ENCODE measurements around the gene ERN1.

The ERN1 gene

DNA sequence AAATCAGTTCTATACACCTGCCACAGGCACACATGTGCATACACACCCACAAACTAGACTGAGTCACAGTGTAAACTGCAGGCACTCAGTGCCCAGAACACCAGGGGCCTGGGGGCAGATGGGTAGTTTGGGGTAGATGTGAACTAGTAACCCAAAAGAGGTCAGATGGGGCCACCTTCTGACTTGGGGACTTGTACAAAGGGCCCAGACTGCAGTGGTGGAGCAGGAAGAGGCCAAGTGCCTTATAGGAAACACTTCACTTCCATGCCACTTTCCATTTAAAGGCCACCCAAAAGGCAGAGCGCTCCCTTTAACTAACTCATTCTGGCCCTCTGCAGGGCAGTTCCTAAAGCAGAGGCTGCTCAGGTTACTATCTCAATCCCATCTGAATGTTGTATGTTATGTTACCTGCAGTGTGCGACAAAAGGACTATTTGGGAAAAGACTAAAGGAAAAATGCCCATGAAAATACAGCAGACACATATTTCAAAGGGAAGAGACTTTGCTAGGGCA lies 27.8 kb upstream of the ERN1 start:
- no peak for DNase-seq (ENCODE audit: low read depth)

DNA sequence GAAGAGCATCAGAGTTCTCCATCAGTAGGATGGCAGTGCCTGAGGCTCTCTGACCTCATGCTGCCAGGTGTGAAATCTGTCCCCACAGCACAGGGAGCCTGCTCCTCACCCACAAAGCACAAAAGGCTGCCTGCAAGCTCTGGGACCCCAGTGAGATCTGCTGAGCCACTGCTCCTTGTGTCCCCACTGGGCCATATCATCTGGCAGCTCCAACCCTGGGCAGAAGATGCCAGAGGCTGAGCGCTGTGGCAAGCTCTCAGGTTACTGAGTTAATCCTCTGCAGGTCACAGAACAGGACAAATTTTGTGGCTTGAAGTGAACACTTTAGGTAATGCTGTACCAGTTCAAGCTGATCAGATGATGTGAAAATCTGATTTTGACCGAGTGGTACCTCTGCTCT lies 26.7 kb upstream of the ERN1 start:
- DNase-seq (ENCODE audit: low read depth): no peak

DNA sequence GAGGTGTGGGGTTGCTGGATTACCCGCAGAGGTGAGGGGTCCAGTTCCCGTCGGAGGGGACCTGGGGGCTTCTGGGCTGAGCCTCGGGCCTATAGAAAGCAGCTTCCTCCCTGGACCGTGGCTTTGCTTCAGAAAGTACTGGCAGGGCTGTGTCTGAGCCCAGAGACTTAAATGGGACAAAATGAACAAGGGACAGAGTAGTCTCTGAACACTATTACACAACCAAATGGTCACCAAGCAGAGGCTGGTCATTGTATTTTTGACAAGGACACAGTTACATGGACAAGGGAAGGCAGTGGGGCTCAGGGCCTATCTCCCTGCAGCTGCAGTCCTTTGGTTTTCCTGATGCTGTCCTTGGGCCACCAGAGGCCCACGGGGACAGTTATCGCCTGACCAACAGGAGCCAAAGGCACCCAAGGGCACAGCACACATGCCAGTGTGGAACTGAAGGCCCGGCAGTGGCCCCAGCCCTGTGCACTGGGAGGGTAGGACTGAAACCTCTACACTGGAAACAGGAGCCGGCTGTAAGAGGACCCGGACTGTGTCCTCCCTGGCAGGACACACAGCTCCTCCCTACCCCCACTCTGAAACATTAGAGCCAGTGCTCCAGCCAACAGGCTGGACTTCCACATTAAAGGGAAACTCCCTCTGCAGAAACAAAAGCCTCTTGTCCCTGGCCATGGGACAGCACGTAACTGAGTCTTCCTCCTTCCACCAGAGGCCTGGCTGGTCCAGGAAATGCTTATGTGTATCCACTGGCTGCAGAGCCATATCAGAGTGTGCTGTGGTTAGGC lies 26.0 kb upstream of the ERN1 start:
- DNase-seq (ENCODE audit: low read depth): no peak

DNA sequence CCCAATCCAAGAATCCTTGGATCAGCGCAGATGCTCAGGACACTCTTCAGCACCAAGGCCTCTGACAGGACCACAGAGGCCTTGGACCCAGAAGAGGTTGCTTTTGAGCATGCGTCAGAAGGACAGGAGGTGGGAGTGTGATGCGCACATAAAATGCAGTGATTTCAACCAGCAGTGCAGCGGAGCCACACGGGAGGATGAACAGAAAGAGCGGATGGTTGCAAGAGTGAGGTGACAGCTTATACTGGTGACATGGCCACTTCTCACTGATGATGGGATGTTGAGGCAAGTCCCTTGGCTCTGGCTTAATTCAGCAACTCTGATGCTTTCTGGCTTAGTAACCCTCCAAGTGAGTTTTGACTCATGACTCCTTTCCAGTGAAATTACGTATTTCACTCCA lies 25.2 kb upstream of the ERN1 start:
- no peak for DNase-seq (ENCODE audit: low read depth)

DNA sequence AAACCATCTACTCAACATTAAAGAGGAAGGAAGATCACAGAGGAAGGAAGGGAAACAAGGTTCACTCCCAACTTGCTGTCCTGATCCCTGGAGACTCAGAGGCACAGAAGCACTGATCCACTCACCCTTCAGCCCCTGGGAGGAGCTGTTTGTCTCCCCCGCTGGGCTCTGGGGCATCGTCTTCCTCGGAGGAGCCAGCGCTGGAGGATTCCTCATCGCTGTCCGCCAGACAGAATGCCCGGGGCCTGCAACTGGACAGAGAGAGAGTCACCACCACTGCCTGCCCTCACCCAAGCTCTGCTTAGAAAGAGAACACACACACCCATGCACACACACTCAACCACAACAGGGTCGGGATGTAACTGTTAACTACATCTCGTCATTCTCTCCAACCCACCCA lies 24.8 kb upstream of the ERN1 start:
- DNase-seq (ENCODE audit: low read depth): no peak

DNA sequence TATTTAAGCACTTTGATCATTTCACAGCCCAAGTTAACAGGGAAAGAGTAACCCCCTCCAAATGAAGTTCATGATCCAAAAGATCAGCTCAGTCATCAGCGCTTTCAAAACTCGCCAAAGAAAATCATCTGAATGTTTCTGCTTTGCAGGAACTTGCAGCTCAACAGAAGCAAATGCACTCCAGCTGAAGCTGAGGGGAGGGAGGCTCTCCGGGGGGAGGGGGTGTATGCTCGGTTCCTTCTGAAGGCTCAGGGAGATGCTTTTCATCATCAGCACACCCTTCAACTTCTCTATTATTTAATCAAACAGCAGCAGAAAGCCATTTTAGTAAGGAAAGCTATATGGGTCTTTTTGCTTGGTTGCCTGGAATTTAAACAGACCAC lies 24.4 kb upstream of the ERN1 start:
- no peak for DNase-seq (ENCODE audit: low read depth)

DNA sequence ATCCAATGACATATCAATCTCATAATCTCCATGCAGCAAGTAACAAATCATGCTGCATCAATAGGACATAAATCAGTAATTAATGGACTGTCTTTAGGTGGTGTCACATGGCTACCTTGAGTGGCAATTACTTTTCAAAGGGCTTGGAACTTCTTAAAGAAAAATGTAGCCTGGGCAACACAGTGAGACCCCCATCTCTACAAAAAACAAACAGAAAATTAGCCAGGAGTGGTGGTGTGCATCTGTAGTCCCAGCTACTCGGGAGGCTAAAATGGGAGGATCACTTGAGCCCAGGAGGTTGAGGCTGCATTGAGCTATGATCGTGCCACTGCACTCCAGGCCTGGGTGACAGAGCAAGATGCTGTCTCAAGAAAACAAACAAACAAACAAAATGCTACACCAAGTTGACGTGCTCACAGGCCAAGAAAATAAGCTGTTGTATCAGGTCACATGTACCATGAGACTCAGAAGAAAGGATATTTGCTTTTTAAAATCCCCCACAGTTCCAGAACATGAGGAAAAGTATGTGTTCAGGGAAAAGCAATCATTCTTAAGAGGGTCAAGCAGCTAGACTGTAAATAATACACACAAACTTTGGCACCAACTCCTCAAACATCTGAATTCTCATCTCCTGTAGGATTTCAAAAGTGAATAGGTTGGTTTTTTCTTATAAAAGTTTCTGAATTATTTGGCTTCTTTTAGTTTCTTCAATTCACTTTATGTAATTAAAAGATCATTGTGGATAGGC lies 23.8 kb upstream of the ERN1 start:
- DNase-seq (ENCODE audit: low read depth): no peak

DNA sequence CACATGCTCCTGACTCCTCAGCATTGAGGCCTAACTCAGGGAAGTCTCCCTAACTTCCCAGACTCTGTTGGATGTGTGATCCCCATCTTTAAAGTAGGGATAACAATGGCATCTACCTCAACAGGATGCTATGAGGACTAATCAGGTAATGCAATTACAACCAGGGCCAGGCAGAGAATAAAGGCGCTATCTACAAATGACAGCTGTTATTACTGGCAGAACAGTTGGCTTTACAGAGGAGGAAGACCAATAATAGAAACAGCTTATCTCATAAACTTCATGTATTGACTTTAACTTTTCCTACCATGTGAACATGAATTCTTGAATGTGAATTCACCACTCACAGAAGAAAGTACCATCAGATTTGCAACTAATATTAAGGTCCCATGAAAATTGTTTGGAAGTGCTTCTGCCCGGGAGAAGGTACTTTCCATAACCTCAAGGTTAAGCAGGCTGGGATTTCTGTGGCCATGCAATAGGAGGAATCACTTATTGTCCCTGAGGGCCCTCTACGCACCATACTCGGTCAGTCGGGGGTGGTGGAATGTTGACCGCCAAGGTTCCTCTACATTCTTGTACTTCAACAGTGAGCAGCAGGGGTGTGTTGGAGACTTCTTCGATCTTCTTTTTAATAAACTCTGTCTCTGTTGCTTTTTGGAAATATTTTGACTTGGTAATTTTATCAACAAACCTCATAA lies 22.6 kb upstream of the ERN1 start:
- DNase-seq (ENCODE audit: low read depth): no peak

DNA sequence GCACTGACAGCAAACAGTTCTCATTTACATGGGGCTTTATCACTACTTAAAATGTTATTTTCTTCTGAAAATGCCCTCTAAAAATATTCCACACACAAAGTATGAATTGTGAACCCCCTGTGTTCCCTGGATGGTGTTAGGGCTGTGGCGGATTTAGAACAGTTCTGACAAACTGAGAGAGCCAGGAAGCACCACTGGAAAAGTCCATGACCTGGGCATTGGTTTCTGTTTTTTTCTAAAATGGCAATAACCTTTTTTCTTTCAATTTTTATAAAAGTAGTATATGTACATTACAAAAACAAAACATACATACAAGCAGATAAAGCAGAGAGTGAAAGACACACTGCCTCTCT lies 21.0 kb upstream of the ERN1 start:
- no peak for DNase-seq (ENCODE audit: low read depth)

DNA sequence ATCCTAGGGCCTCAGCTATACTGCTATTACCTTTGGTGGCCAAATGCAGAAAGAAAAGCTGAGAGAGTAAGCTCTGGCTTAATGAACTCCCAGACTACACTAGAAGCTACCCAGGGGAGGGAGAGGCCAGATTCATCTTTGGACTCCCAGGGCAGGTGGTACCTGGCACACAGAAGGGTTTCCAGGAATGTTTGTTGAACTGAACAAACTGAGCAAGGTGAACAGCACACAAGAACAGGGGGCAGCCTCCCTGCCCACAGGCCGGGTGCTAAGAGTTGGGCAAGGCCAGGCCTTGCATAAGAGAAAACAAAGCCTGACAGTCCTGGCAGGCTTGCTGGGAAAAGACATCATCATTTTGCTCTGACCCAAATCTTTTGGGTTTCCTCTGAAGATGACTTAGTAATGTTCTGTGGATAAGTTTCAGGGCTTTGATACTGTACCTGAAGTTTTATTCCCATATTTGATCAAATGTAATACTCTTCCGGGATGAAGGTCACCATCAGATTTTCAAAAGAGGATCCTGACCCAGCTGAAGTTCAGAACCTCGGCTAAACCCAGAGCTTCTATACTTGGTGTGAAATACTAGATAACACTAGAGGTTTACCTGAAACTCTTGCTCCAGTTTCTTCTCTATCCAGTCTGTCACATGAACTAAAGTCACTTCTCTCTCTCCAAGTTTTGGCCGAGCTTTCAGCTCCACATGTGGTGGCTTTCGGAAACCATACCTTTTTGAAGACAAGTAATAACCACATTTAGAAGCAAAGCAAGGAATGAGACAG lies 20.5 kb upstream of the ERN1 start:
- no peak for DNase-seq (ENCODE audit: low read depth)

DNA sequence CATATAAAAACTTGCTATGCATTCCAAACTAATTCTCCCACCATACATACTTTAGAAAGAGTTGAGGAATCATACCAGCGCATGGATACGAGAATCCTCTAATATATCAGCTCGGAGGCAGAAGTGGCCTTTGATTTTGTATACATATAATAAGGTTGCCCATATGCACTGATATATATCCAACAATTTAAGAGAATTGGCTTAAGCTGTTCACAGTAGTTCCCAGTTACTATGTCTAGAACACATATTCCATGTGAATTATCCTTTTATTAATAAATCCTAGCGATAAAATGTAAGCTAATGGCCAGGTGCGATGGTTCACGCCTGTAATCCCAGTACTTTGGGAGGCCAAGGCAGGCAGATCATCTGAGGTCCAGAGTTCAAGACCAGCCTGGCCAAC lies 19.3 kb upstream of the ERN1 start:
- DNase-seq (ENCODE audit: low read depth): no peak

DNA sequence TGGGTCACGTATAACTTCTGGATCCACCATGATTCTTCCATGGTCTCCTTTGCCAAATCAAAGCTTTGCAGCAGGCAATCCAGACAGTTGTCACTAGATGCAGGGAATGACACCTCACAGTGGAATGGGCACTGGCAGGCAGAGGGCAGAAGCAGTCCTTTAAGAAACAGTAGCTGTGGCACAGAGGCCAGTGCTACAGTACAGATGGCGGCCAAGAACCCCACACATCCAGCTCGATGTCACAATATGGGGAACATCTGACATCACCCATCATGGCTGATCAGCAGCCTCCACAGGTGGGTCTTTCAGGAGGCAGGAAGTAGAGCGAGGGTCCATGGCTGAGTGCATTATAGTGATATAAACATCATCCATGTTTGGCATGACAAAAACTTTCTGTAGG lies 18.8 kb upstream of the ERN1 start:
- DNase-seq (ENCODE audit: low read depth): no peak

DNA sequence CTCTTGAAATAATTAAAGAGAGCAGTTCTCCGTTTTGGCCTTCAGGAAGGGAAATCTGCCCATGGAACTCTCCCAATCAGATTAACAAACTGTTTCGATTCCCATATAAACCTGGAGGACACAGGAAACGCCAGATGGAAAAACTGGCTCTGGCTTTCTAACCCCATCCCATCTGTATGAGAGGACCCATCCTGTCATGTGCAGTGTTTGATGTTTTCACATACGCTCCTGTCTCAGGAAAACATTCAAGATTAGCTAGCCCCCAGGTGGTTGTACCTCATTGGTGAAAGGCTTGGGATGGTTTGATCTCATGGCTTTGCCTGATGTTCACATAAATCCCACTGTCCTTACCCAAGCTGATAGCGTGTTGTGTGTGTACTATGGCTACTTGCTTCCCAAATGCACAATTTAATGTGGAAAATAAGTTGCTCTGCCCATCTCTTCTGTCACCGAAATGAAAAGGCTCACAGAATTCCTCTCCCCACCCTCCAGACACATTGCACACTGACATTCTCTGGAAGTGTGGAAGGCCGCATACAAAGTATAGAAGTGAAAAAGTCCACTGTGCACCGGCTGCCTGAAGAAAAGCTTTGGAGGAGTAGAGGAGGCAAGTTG lies 18.2 kb upstream of the ERN1 start:
- no peak for DNase-seq (ENCODE audit: low read depth)

DNA sequence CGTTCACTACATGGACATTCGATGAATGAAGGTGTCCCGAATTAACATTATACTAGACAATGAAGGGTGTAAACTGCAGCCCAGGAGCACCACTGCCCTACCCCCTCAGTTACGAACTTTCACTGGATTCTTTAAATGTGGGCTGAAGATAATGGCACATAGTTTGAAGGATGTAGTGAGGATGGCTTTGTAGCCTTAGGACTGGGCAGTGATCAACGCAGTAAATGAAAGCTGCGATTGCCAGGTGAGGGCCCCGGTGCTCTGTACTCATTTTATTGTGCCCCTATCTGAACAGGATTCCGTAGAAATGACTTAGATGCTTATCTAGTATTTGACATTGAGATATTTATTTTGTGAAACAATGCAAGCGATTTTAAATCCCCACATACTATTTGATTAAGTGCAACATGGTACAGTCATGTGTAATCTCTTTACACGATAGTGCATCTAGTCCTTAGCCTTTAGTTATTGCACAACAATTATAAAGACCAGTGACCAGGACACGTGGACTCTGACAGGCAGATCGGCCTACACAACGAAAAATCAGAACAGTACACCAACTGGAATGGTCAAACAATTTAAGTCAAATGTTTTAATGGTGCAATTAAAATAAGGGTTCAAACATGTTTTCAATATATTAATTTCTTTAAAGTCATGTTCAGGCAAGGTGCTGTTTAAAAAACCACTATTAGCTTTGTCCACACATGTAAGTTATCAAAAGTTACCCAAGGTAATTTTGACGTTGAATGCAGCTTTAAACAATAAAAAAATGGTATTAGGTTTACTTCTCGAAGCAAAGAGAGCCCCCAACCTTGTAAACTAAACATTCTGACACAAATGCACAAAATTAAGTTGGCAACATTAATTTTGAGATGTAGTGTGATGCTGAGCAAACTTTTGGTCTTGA lies 17.4 kb upstream of the ERN1 start:
- no peak for DNase-seq (ENCODE audit: low read depth)

DNA sequence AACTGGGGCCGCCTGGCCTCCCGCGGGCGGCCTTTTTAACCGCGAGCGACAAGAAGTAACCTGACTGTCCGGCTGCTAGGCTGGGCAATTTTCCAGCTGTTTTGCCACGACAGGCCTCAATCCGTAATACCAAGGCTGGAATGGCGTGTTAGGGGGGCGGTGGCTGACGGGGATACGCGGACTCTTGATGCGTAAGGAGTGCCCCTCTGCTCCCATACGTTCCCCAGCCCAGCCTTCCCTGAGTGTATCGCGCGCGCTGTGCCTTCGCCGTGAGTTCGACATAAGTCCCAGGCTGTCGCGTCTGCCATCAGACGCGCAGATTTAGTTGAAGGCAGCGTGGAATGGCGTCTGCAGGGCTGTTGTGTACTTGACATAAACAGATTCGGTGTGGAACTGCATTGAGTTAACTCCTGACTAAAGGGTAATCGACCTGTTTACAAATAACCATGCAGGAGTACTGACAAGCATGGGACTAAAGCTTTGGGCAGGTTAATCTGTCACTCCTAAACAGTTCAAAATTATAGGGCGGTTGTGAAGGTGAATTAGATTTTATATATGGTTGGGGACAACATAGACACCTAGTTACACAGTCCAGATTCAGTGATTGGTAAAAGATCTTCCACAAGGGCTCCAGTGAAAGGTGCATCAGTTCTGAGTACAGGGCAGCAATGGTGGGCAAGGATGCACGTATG lies 16.6 kb upstream of the ERN1 start:
- peak; percentile 31 for DNase-seq (ENCODE audit: low read depth)

DNA sequence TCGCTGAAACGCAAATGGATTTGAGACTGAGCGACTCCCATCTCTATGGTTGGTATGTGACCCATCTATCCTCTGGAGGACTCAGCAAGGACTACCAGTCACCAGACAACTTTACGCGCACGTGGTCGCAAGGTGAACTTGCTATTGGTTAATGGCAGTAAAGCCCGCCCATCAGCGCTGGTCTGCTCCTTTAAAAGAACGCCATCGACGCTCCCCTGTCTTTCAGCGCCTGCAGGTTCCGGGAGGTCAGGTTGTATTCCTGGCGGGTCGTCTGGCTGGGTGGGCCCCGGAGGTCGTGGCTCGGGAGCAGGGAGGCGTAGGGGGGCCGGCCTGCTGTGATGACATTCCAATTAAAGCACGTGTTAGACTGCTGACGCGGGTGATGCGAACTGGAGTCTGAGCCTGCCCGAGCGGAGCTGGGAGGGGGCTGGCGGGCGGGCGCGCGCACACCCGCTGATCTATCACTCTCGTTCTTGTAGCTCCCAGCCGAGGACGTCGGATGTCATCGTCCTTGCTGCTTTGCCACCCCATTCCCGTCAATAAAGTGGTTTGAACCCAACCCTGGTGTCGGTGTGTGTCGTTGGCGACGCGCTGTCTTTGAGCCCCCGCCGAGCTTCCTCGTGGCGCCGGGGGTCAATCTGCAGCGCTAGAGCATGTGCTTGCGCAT lies 15.9 kb upstream of the ERN1 start:
- peak; percentile 96 for DNase-seq (ENCODE audit: low read depth)

DNA sequence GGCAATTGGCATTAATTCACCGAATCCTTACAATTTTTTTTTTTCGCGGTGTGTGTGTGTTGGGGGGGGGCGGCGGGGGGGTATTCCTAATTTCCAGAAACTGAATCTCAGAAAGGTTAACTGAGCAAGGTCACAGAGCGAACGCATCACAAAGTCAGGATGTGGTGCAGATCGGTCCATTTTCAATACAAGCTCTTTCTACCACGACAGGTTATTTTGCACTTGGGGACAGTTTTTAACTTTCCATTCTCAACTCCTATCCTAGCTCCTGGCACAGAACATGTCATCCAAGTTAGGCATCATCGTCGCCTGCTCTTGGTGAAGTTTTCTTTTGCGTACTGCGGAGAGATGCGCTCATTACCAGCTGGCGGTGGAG lies 15.4 kb upstream of the ERN1 start:
- no peak for DNase-seq (ENCODE audit: low read depth)

DNA sequence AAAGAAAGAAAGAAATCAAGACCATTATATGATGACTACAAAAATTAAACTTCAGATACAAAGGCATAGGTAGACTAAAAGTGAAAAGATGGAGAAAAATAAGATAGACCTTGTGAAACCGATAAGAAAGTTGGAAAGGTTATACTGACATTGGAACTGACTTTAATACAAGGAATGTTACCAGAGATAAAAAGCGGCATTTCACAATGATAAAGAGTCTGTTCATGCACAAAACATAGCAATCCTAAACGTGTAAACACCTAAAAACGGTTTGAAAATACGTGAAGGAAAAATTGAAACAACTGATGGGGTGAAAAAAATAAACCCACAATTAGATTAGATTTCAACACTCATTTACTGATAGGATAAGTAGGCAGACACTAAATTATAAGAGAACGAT lies 9.6 kb upstream of the ERN1 start:
- DNase-seq (ENCODE audit: low read depth): no peak

DNA sequence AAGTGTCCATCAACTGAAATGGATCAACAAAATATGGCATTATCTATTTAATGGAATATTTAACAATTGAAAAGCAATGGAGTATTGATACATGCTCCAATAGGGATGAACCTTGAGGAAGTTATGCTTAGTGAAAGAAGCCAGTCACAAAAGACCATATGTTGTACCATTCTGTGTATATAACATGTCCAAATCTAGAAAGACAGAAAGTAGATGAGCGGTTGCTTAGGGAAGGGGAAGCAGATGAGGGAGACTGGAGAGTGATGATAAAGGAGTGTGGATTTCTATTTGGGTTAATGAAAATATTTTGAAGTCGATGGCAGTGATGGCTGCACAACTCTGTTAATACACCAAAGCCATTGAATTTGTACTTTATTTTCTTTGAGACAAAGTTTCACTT lies 8.5 kb upstream of the ERN1 start:
- no peak for DNase-seq (ENCODE audit: low read depth)

DNA sequence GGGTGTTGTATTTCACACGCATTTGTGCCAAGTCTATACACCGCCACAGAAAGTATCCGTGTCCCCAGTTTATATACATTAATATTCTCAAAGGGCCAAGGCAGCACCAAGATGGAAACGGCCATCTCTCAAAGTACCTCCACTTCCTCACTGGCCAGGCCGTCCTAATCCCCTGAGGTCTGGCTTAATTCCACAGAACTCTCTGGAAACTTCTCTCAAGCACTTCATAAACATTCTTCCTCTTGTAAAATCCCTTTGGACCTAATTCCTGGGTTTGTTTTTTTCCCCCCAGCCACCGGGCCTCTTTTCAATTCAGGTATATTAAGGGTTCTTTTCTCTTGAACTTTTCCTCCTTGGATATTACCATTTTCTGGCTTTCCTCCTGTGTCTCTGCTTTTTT lies 5.1 kb upstream of the ERN1 start:
- no peak for DNase-seq (ENCODE audit: low read depth)

Measured in stimulated activated CD4-positive, alpha-beta T cell treated with anti-CD3 and anti-CD28 coated beads, Interleukin-2, amount 100 ng/mL, for 4 hours (primary cell).